ENCODE data around the gene NAALADL2.
"Not testable (repeated sequence)": the region's sequence is repeated elsewhere in the genome, so short reads cannot be mapped to it uniquely, and the experiment has no call there.

Gene NAALADL2

GRCh38 chr3:175378348-175378747 is 519.2 kb downstream of the NAALADL2 start:
- no peak for DNase-seq (ENCODE audit: low spot score)

- DNase-seq (ENCODE audit: low spot score): no peak
Measured at GRCh38 chr3:175381685-175382084, 522.6 kb downstream of the NAALADL2 start.

GRCh38 chr3:175383371-175383770 is 524.2 kb downstream of the NAALADL2 start:
- peak; percentile 11 for DNase-seq (ENCODE audit: low spot score)

GRCh38 chr3:175383813-175384212 is 524.7 kb downstream of the NAALADL2 start:
- peak; percentile 3 for DNase-seq (ENCODE audit: low spot score)

GRCh38 chr3:175384569-175384968 is 525.4 kb downstream of the NAALADL2 start:
- DNase-seq (ENCODE audit: low spot score): no peak

- DNase-seq (ENCODE audit: low spot score): peak; percentile 64
Measured at GRCh38 chr3:175386630-175387029, 527.5 kb downstream of the NAALADL2 start.

GRCh38 chr3:175389560-175389959 is 530.4 kb downstream of the NAALADL2 start:
- no peak for DNase-seq (ENCODE audit: low spot score)

GRCh38 chr3:175391601-175392000 is 532.5 kb downstream of the NAALADL2 start:
- DNase-seq (ENCODE audit: low spot score): no peak

- DNase-seq (ENCODE audit: low spot score): peak; percentile 26
Measured at GRCh38 chr3:175392653-175393052, 533.5 kb downstream of the NAALADL2 start.

GRCh38 chr3:175397372-175397771 is 538.2 kb downstream of the NAALADL2 start:
- DNase-seq (ENCODE audit: low spot score): no peak

- no peak for DNase-seq (ENCODE audit: low spot score)
Measured at GRCh38 chr3:175398676-175399075, 539.5 kb downstream of the NAALADL2 start.

GRCh38 chr3:175399156-175399840 is 540.2 kb downstream of the NAALADL2 start:
- no peak for DNase-seq (ENCODE audit: low spot score)

- peak; percentile 11 for DNase-seq (ENCODE audit: low spot score)
Measured at GRCh38 chr3:175404027-175404426, 544.9 kb downstream of the NAALADL2 start.

- DNase-seq (ENCODE audit: low spot score): no peak
Measured at GRCh38 chr3:175404621-175405020, 545.5 kb downstream of the NAALADL2 start.

GRCh38 chr3:175410251-175410650 is 551.1 kb downstream of the NAALADL2 start:
- DNase-seq (ENCODE audit: low spot score): peak; percentile 35

- DNase-seq (ENCODE audit: low spot score): no peak
Measured at GRCh38 chr3:175411405-175411804, 552.3 kb downstream of the NAALADL2 start.

GRCh38 chr3:175411946-175412345 is 552.8 kb downstream of the NAALADL2 start:
- DNase-seq (ENCODE audit: low spot score): no peak

- DNase-seq (ENCODE audit: low spot score): no peak
Measured at GRCh38 chr3:175413926-175414325, 554.8 kb downstream of the NAALADL2 start.

- no peak for DNase-seq (ENCODE audit: low spot score)
Measured at GRCh38 chr3:175416600-175416999, 557.5 kb downstream of the NAALADL2 start.

- DNase-seq (ENCODE audit: low spot score): no peak
Measured at GRCh38 chr3:175417426-175417825, 558.3 kb downstream of the NAALADL2 start.

GRCh38 chr3:175421902-175422301 is 562.8 kb downstream of the NAALADL2 start:
- peak; percentile 25 for DNase-seq (ENCODE audit: low spot score)

- no peak for DNase-seq (ENCODE audit: low spot score)
Measured at GRCh38 chr3:175422744-175423143, 563.6 kb downstream of the NAALADL2 start.

- not testable (repeated sequence) for DNase-seq (ENCODE audit: low spot score)
Measured at GRCh38 chr3:175423848-175424247, 564.7 kb downstream of the NAALADL2 start.

- no peak for DNase-seq (ENCODE audit: low spot score)
Measured at GRCh38 chr3:175426805-175427204, 567.7 kb downstream of the NAALADL2 start.
